ENCODE measurements around the gene TFRC.
"Not testable (repeated sequence)": the region's sequence is repeated elsewhere in the genome, so short reads cannot be mapped to it uniquely, and the experiment has no call there.

The TFRC gene

GRCh38 chr3:196047391-196048030 lies 34.4 kb downstream of the TFRC start:
- TF ChIP-seq CTCF (IDR thresholded peaks at IDR 0.05; ENCODE audit: control insufficient read depth, insufficient read depth, low read depth, low read length, missing control alignments): no peak
- no peak for DNase-seq (ENCODE audit: low read depth)

DNA sequence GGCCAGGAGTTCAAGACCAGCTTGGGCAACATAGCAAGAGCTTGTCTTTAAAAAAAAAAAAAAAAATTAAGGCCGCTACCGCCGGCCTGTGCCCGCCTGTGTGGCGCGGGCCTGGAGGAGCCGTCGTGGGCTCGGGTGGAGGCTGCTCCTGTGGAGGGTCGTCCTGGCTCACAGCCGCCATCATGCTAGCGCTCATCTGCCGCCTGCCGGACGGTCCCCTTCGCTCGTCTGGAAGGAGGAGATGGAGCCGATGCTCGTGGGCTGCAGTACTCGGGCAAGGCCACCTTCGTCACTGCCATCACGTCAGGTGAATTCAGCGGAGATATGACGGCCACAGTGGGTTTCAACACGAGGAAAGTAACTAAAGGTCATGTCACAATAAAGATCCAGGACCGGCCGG lies 37.4 kb downstream of the TFRC start:
- H3K4me3 ChIP-seq (ENCODE audit: control insufficient read depth, low read depth, low read length): no peak overlapping the region
- DNase-seq (ENCODE audit: low read depth): no peak
- no peak for TF ChIP-seq CTCF (IDR thresholded peaks at IDR 0.05; ENCODE audit: control insufficient read depth, insufficient read depth, low read depth, low read length, missing control alignments)

More at GRCh38 chr3:196047391-196048030, 34.4 kb downstream of the TFRC start:
- H3K4me3 ChIP-seq (ENCODE audit: control insufficient read depth, low read depth, low read length): no peak overlapping the region

- TF ChIP-seq CTCF (IDR thresholded peaks at IDR 0.05; ENCODE audit: control insufficient read depth, insufficient read depth, low read depth, low read length, missing control alignments): no peak
- DNase-seq (ENCODE audit: low read depth): no peak
- H3K4me3 ChIP-seq (ENCODE audit: control insufficient read depth, low read depth, low read length): no peak overlapping the region
Observed at GRCh38 chr3:196042673-196043072, 39.2 kb downstream of the TFRC start.

- H3K4me3 ChIP-seq (ENCODE audit: control insufficient read depth, low read depth, low read length): no peak overlapping the region
- TF ChIP-seq CTCF (IDR thresholded peaks at IDR 0.05; ENCODE audit: control insufficient read depth, insufficient read depth, low read depth, low read length, missing control alignments): no peak
- DNase-seq (ENCODE audit: low read depth): no peak
Observed at GRCh38 chr3:196039359-196039758, 42.5 kb downstream of the TFRC start.

GRCh38 chr3:196026059-196026458 lies 55.8 kb downstream of the TFRC start:
- H3K4me3 ChIP-seq (ENCODE audit: control insufficient read depth, low read depth, low read length); DNase-seq (ENCODE audit: low read depth): not testable (repeated sequence)
- TF ChIP-seq CTCF (IDR thresholded peaks at IDR 0.05; ENCODE audit: control insufficient read depth, insufficient read depth, low read depth, low read length, missing control alignments): peak; percentile 53

- no peak overlapping the region for H3K4me3 ChIP-seq (ENCODE audit: control insufficient read depth, low read depth, low read length)
- no peak for DNase-seq (ENCODE audit: low read depth)
- no peak for TF ChIP-seq CTCF (IDR thresholded peaks at IDR 0.05; ENCODE audit: control insufficient read depth, insufficient read depth, low read depth, low read length, missing control alignments)
Observed at GRCh38 chr3:196024968-196025367, 56.9 kb downstream of the TFRC start.
